GM12878 (cell line): Measurements from ENCODE around the gene IFNA21. TPM values are rescaled to one million over a fixed set of nuclear protein-coding genes. Genes with fewer than 3 reads are reported as not detected.
"Not testable (repeated sequence)": the region's sequence is repeated elsewhere in the genome, so short reads cannot be mapped to it uniquely, and the experiment has no call there.

ENCODE experiments used
- ATAC-seq: fragments of 200-7000 bp; cut with Tn5 transposase; 3 replicates; pipeline ENCODE4 v1.9.1; 2020; ENCODE audit warnings: mild to moderate bottlenecking, moderate library complexity
- BruUV-seq: library from RNA; stranded (reverse); fragments of 400-500 nt; replicated peaks from 2 replicates; lab custom pipeline; 2021; lab: Mats Ljungman, UMichigan
- CTCF ChIA-PET: fragments of 300-600 bp; sonication (Branson Sonifier 250); formaldehyde crosslinking; extraction: SDS; loops from one replicate; lab custom pipeline; 2021; ENCODE audit warnings: inconsistent platforms; lab: Yijun Ruan, JAX
- POLR2A ChIA-PET: fragments of 350-600 bp; formaldehyde crosslinking; extraction: SDS; loops from one replicate; lab custom pipeline; 2021; ENCODE audit warnings: inconsistent platforms; lab: Charles Lee
- RAD21 ChIA-PET: fragments of 300-600 bp; sonication (Branson Sonifier 250); formaldehyde crosslinking; loops from one replicate; lab custom pipeline; 2023; ENCODE audit warnings: antibody characterized with exemption; ENCODE audit not compliant: unreplicated experiment; lab: Charles Lee
- SMC1A ChIA-PET: fragments of 300-600 bp; sonication (Branson Sonifier 250); formaldehyde crosslinking; loops from one replicate; lab custom pipeline; 2023; ENCODE audit not compliant: unreplicated experiment, uncharacterized antibody; lab: Charles Lee
- DNase-seq: peaks from one replicate; pipeline ENCODE4 v3.0.0-alpha.2; 2011; ENCODE audit warnings: low read depth, low spot score
- FAIRE-seq: peaks from 3 replicates; lab custom pipeline; 2011; peaks lifted over from hg19 to GRCh38; lab: Jason Lieb, UNC
- H2AFZ ChIP-seq: 2 replicates; pipeline ENCODE4 v1.6.0; 2011; ENCODE audit warnings: low read depth, low read length, control low read depth; ENCODE audit not compliant: control insufficient read depth
- H3K27ac ChIP-seq: 2 replicates; pipeline ENCODE4 v1.5.1; 2011; ENCODE audit warnings: control low read depth; ENCODE audit not compliant: control insufficient read depth, insufficient read depth
- H3K27me3 ChIP-seq, 2 experiments: replicated peaks in 1 of 2; 2 replicates each; pipeline versions ENCODE4 v1.6.0 to v1.6.1; 2011; ENCODE audit warnings: low read length in 1 of 2; ENCODE audit not compliant: control insufficient read depth in 2 of 2, insufficient read depth in 2 of 2
- H3K36me3 ChIP-seq, 2 experiments: 2 replicates each; pipeline ENCODE4 v1.5.1; 2011; ENCODE audit warnings: low read length in 1 of 2; ENCODE audit not compliant: control insufficient read depth in 2 of 2, insufficient read depth in 2 of 2
- H3K4me1 ChIP-seq: 2 replicates; pipeline ENCODE4 v1.6.1; 2011; ENCODE audit warnings: mild to moderate bottlenecking, low read length, moderate library complexity, mixed read lengths; ENCODE audit not compliant: control insufficient read depth, insufficient read depth
- H3K4me2 ChIP-seq: 2 replicates; pipeline ENCODE4 v1.6.0; 2011; ENCODE audit warnings: control low read depth; ENCODE audit not compliant: control insufficient read depth, insufficient read depth
- H3K4me3 ChIP-seq: fragments of 200-600 bp; sonication (generic); 2 replicates; pipeline ENCODE4 v1.5.1; 2016
- H3K79me2 ChIP-seq: 2 replicates; pipeline ENCODE4 v1.6.0; 2011; ENCODE audit warnings: low read length; ENCODE audit not compliant: control insufficient read depth, insufficient read depth
- H3K9ac ChIP-seq: 2 replicates; pipeline ENCODE4 v1.8.0; 2011; ENCODE audit warnings: low read length, control low read depth, mixed read lengths; ENCODE audit not compliant: control insufficient read depth, insufficient read depth
- H3K9me3 ChIP-seq: replicated peaks from 3 replicates; pipeline ENCODE4 v1.5.1; 2011; ENCODE audit warnings: mild to moderate bottlenecking, low read length; ENCODE audit not compliant: control insufficient read depth, insufficient read depth
- H4K20me1 ChIP-seq: 2 replicates; pipeline ENCODE4 v1.6.0; 2011; ENCODE audit not compliant: control insufficient read depth, insufficient read depth
- NFYB ChIP-seq: IDR thresholded peaks from 2 replicates; pipeline ENCODE4 v1.6.1; 2011; ENCODE audit warnings: low read depth, mild to moderate bottlenecking, low read length, improper control_type of control experiment, moderate library complexity; ENCODE audit not compliant: insufficient read depth
- in situ Hi-C: fragments of 300-500 bp; cut with MboI; formaldehyde crosslinking; loops from 9 replicates; pipeline ENCODE4 v1.14.3; 2018; ENCODE audit warnings: mixed read lengths
- intact Hi-C: fragments of 100-400 bp; cut with micrococcal nuclease; formaldehyde crosslinking; loops from one replicate; pipeline ENCODE4 v1.14.2; 2022; ENCODE audit not compliant: unreplicated experiment
- polyA plus RNA-seq, 11 experiments: library from polyadenylated mRNA; depleted of rRNA in 4 of 11; unstranded in 6 of 11; stranded (reverse) in 5 of 11; fragments of >200 nt; fragmentation: Nextera tagmentation in 4 of 11; fragmentation: Illumina TruSeq in 1 of 11; extraction: Ambion mirVana in 4 of 11; extraction: Trizol in 1 of 11; gene quantifications; 1 replicate in 1 of 11; 2 replicates in 10 of 11; pipeline versions ENCODE4 v1.2.1 to v1.2.3, GENCODE V29; 2011 to 2016; ENCODE audit warnings: inconsistent platforms in 2 of 11, missing spikeins in 2 of 11, low read depth in 1 of 11
- total RNA-seq, 4 experiments: library from RNA; depleted of rRNA in 3 of 4; stranded (reverse); fragments of >200 nt in 3 of 4; fragmentation: Illumina TruSeq in 1 of 4; extraction: Trizol in 1 of 4; gene quantifications; 2 replicates each; pipeline versions ENCODE4 v1.2.1 to v1.2.3, GENCODE V29; 2013 to 2021
- TF ChIP-seq, protein P1 (sequence below): IDR thresholded peaks from 2 replicates; pipeline ENCODE4 v1.6.1; 2012; ENCODE audit warnings: low read depth, low read length, improper control_type of control experiment
- TF ChIP-seq, protein P2 (sequence below): fragments of 450-650 bp; IDR thresholded peaks from 2 replicates; pipeline ENCODE4 v1.6.1; 2017; ENCODE audit warnings: mild to moderate bottlenecking

IFNA21 gene
- total and polyA plus RNA-seq, 10 of the 15 experiments (the other 5 are each of a cell fraction or from before 2014, with no cell fraction given), result not detected

DNA sequence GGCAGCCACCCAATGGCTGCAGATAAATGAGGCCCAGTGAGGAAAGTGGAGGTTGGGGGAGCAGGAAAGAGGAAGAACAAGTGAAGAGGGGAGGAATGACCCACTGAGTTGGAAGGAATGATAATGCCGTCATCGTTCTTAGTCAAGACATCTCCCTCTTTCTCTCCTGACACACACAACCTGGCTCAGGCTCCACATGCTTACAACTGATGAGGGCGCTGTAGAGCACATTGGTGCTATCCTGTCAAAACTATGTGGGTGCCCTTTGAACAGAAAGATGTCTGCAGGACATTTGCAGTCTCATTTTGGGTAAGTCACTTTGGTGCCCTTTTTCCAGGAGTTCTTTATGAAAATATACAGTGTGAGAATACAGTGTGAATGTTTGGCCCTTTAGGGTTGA lies 30.7 kb downstream of the IFNA21 start (continued):
- TF ChIP-seq, protein P1, sequence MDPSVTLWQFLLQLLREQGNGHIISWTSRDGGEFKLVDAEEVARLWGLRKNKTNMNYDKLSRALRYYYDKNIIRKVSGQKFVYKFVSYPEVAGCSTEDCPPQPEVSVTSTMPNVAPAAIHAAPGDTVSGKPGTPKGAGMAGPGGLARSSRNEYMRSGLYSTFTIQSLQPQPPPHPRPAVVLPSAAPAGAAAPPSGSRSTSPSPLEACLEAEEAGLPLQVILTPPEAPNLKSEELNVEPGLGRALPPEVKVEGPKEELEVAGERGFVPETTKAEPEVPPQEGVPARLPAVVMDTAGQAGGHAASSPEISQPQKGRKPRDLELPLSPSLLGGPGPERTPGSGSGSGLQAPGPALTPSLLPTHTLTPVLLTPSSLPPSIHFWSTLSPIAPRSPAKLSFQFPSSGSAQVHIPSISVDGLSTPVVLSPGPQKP, result no peak
- TF ChIP-seq, protein P2, sequence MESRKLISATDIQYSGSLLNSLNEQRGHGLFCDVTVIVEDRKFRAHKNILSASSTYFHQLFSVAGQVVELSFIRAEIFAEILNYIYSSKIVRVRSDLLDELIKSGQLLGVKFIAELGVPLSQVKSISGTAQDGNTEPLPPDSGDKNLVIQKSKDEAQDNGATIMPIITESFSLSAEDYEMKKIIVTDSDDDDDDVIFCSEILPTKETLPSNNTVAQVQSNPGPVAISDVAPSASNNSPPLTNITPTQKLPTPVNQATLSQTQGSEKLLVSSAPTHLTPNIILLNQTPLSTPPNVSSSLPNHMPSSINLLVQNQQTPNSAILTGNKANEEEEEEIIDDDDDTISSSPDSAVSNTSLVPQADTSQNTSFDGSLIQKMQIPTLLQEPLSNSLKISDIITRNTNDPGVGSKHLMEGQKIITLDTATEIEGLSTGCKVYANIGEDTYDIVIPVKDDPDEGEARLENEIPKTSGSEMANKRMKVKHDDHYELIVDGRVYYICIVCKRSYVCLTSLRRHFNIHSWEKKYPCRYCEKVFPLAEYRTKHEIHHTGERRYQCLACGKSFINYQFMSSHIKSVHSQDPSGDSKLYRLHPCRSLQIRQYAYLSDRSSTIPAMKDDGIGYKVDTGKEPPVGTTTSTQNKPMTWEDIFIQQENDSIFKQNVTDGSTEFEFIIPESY, result no peak
- TF ChIP-seq NFYB, result no peak
- TF ChIP-seq, all 136 proteins: peak for 0

DNA sequence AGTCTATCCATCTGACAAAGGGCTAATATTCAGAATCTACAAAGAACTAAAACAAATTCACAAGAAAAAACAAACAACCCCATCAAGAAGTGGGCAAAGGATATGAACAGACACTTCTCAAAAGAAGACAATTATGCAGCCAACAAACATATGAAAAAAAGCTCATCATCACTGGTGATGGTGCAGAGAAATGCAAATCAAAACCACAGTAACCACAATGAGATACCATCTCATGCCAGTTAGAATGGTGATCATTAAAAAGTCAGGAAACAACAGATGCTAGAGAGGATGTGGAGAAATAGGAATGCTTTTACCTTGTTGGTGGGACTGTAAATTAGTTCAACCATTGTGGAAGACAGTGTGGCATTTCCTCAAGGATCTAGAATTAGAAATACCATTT lies 38.3 kb downstream of the IFNA21 start:
- ATAC-seq, DNase-seq, H3K4me3 ChIP-seq, H3K9ac ChIP-seq, H3K4me1 ChIP-seq, BruUV-seq, H3K27me3 ChIP-seq, H3K4me2 ChIP-seq, RAD21 ChIA-PET, H3K9me3 ChIP-seq, H3K27ac ChIP-seq, intact Hi-C loops, SMC1A ChIA-PET, FAIRE-seq, POLR2A ChIA-PET, H4K20me1 ChIP-seq, H2AFZ ChIP-seq, H3K36me3 ChIP-seq, H3K79me2 ChIP-seq, in situ Hi-C loops, CTCF ChIA-PET: not testable (repeated sequence)
